Karpas-422 (cell line): ENCODE measurements around the gene STH. TPM values are rescaled to one million over a fixed set of nuclear protein-coding genes. Genes with fewer than 3 reads are reported as not detected.

Experiments used
- DNase-seq: peaks from one replicate; pipeline ENCODE4 v3.0.0-alpha.2; 2015
- H2AFZ ChIP-seq: fragments of 200-600 bp; sonication (generic); 2 replicates; pipeline ENCODE4 v1.6.1; 2014; ENCODE audit warnings: antibody characterized with exemption, low read length, mixed read lengths
- H3K27ac ChIP-seq: fragments of 200-600 bp; sonication (generic); 2 replicates; pipeline ENCODE4 v1.5.1; 2014; ENCODE audit warnings: mild to moderate bottlenecking, low read length, moderate library complexity
- H3K27me3 ChIP-seq: fragments of 200-600 bp; sonication (generic); 2 replicates; pipeline ENCODE4 v1.6.1; 2014; ENCODE audit warnings: low read length, mixed read lengths
- H3K36me3 ChIP-seq: fragments of 200-600 bp; sonication (generic); 2 replicates; pipeline ENCODE4 v1.6.1; 2014; ENCODE audit warnings: low read length, mixed read lengths; ENCODE audit not compliant: insufficient read depth
- H3K4me1 ChIP-seq: fragments of 200-600 bp; sonication (generic); 2 replicates; pipeline ENCODE4 v1.6.1; 2014; ENCODE audit warnings: mild to moderate bottlenecking, low read length, mixed read lengths
- H3K4me2 ChIP-seq: fragments of 200-600 bp; sonication (generic); 2 replicates; pipeline ENCODE4 v1.6.1; 2014; ENCODE audit warnings: low read length, low read depth, mild to moderate bottlenecking; ENCODE audit not compliant: poor library complexity, severe bottlenecking
- H3K4me3 ChIP-seq: fragments of 200-600 bp; sonication (generic); 2 replicates; pipeline ENCODE4 v1.5.1; 2014; ENCODE audit warnings: mild to moderate bottlenecking, antibody characterized with exemption, low read length, mixed read lengths
- H3K79me2 ChIP-seq: fragments of 200-600 bp; sonication (generic); 2 replicates; pipeline ENCODE4 v1.6.1; 2014; ENCODE audit warnings: mild to moderate bottlenecking, low read length, mixed read lengths
- H3K9ac ChIP-seq: fragments of 200-600 bp; sonication (generic); 2 replicates; pipeline ENCODE4 v1.6.0; 2014; ENCODE audit warnings: low read length
- H3K9me2 ChIP-seq: fragments of 200-600 bp; sonication (generic), shearing (Covaris generic); replicated peaks from 2 replicates; pipeline ENCODE4 v1.6.0; 2014; ENCODE audit warnings: mild to moderate bottlenecking, low read length, moderate library complexity; ENCODE audit not compliant: insufficient read depth
- H3K9me3 ChIP-seq: fragments of 300-700, 200-600 bp; sonication (generic); 2 replicates; pipeline ENCODE4 v1.6.1; 2014; ENCODE audit warnings: low read length, mixed read lengths
- H4K20me1 ChIP-seq: fragments of 200-600 bp; sonication (generic); 2 replicates; pipeline ENCODE4 v1.6.1; 2014; ENCODE audit warnings: mild to moderate bottlenecking, antibody characterized with exemption, low read length, low read depth; ENCODE audit not compliant: insufficient read depth
- total RNA-seq: library from RNA; depleted of rRNA; stranded (reverse); fragments of >200 nt; shearing (Covaris generic); gene quantifications from 2 replicates; pipeline ENCODE4 v1.2.3, GENCODE V29; 2014; ENCODE audit warnings: low replicate concordance

The STH gene
- total RNA-seq, 1 experiment from 2014 or later, result not detected

GRCh38 chr17:45976391-45976754, 22.7 kb upstream of the STH start:
- Histone ChIP-seq H3K9ac (no peak overlapping the region), H3K79me2 (no peaks in the 10 kb centered on the region), H3K4me2 (peak overlapping the region; percentile 54), H3K4me1 (peaks cover 29% of the 10 kb centered on the region), H3K9me3 (no peaks in the 10 kb centered on the region), H3K4me3 (0 out of 2 replicates have a peak overlapping the region, but pooled peaks have one; percentile 56), H2AFZ (no peak overlapping the region), H3K36me3 (no peaks in the 10 kb centered on the region), H3K9me2 (no peaks in the 10 kb centered on the region), H3K27me3 (no peaks in the 10 kb centered on the region), H3K27ac (no peak overlapping the region), H4K20me1 (no peaks in the 10 kb centered on the region; the same call in 1 of the 2 replicates)
- no peak for DNase-seq

- H3K4me3 ChIP-seq, result no peak overlapping the region
- H3K4me2 ChIP-seq, result no peak overlapping the region
- no peaks in the 10 kb centered on the region for H3K9me3 ChIP-seq
- no peaks in the 10 kb centered on the region for H3K9me2 ChIP-seq
- H3K27ac ChIP-seq, result no peak overlapping the region
- no peak for DNase-seq
- no peaks in the 10 kb centered on the region for H3K36me3 ChIP-seq
- H3K79me2 ChIP-seq, result no peaks in the 10 kb centered on the region
- no peaks in the 10 kb centered on the region for H3K27me3 ChIP-seq
- H4K20me1 ChIP-seq, result no peaks in the 10 kb centered on the region; the same call in 1 of the 2 replicates
- H2AFZ ChIP-seq, result no peak overlapping the region
- H3K4me1 ChIP-seq, result peaks cover 29% of the 10 kb centered on the region
- H3K9ac ChIP-seq, result no peak overlapping the region
These were observed 22.1 kb upstream of the STH start for GRCh38 chr17:45976755-45977505.

GRCh38 chr17:45977506-45977824, 21.6 kb upstream of the STH start:
- Histone ChIP-seq H2AFZ (no peak overlapping the region), H3K4me1 (peaks cover 29% of the 10 kb centered on the region), H3K79me2 (no peaks in the 10 kb centered on the region), H3K4me2 (no peak overlapping the region), H3K4me3 (no peak overlapping the region), H4K20me1 (no peaks in the 10 kb centered on the region; the same call in 1 of the 2 replicates), H3K9me2 (no peaks in the 10 kb centered on the region), H3K9me3 (no peaks in the 10 kb centered on the region), H3K9ac (no peak overlapping the region), H3K27me3 (no peaks in the 10 kb centered on the region), H3K36me3 (no peaks in the 10 kb centered on the region), H3K27ac (no peak overlapping the region)
- DNase-seq, result no peak

GRCh38 chr17:45977976-45978626, 20.9 kb upstream of the STH start:
- Histone ChIP-seq H3K27ac (no peak overlapping the region), H3K9ac (no peak overlapping the region), H3K4me2 (no peak overlapping the region), H3K9me2 (no peaks in the 10 kb centered on the region), H3K27me3 (no peaks in the 10 kb centered on the region), H3K4me3 (no peak overlapping the region), H4K20me1 (no peaks in the 10 kb centered on the region; the same call in 1 of the 2 replicates), H2AFZ (no peak overlapping the region), H3K4me1 (peaks cover 29% of the 10 kb centered on the region), H3K36me3 (no peaks in the 10 kb centered on the region), H3K9me3 (no peaks in the 10 kb centered on the region), H3K79me2 (no peaks in the 10 kb centered on the region)
- DNase-seq, result no peak

GRCh38 chr17:45979137-45979536, 19.9 kb upstream of the STH start:
- H3K36me3 ChIP-seq, result no peaks in the 10 kb centered on the region
- H3K9me3 ChIP-seq, result no peaks in the 10 kb centered on the region
- no peak for DNase-seq
- no peak overlapping the region for H2AFZ ChIP-seq
- H3K4me2 ChIP-seq, result no peak overlapping the region
- H3K4me3 ChIP-seq, result no peak overlapping the region
- no peak overlapping the region for H3K27ac ChIP-seq
- H3K79me2 ChIP-seq, result no peaks in the 10 kb centered on the region
- H3K4me1 ChIP-seq, result peaks cover 26% of the 10 kb centered on the region
- H3K27me3 ChIP-seq, result no peaks in the 10 kb centered on the region
- H4K20me1 ChIP-seq, result no peaks in the 10 kb centered on the region; the same call in 1 of the 2 replicates
- H3K9ac ChIP-seq, result no peak overlapping the region
- no peaks in the 10 kb centered on the region for H3K9me2 ChIP-seq

- H3K4me1 ChIP-seq, result peaks cover 9% of the 10 kb centered on the region
- no peaks in the 10 kb centered on the region for H3K79me2 ChIP-seq
- no peak overlapping the region for H3K9ac ChIP-seq
- H3K36me3 ChIP-seq, result no peaks in the 10 kb centered on the region
- no peaks in the 10 kb centered on the region for H3K27me3 ChIP-seq
- no peak overlapping the region for H3K4me3 ChIP-seq
- H3K9me2 ChIP-seq, result no peaks in the 10 kb centered on the region
- no peak overlapping the region for H3K27ac ChIP-seq
- H2AFZ ChIP-seq, result no peak overlapping the region
- no peaks in the 10 kb centered on the region; the same call in 1 of the 2 replicates for H4K20me1 ChIP-seq
- H3K4me2 ChIP-seq, result no peak overlapping the region
- H3K9me3 ChIP-seq, result no peaks in the 10 kb centered on the region
- no peak for DNase-seq
These were observed 18.2 kb upstream of the STH start for GRCh38 chr17:45980855-45981254.

GRCh38 chr17:45981306-45981705, 17.7 kb upstream of the STH start:
- no peak overlapping the region for H3K4me2 ChIP-seq
- no peaks in the 10 kb centered on the region for H3K79me2 ChIP-seq
- no peak overlapping the region for H3K4me3 ChIP-seq
- DNase-seq, result no peak
- H4K20me1 ChIP-seq, result no peaks in the 10 kb centered on the region; the same call in 1 of the 2 replicates
- H3K9me2 ChIP-seq, result no peaks in the 10 kb centered on the region
- no peaks in the 10 kb centered on the region for H3K27me3 ChIP-seq
- peaks cover 4% of the 10 kb centered on the region for H3K4me1 ChIP-seq
- H3K27ac ChIP-seq, result no peak overlapping the region
- H3K9me3 ChIP-seq, result no peaks in the 10 kb centered on the region
- H2AFZ ChIP-seq, result no peak overlapping the region
- no peaks in the 10 kb centered on the region for H3K36me3 ChIP-seq
- no peak overlapping the region for H3K9ac ChIP-seq

- Histone ChIP-seq H4K20me1 (no peaks in the 10 kb centered on the region), H3K36me3 (no peaks in the 10 kb centered on the region), H3K4me3 (no peak overlapping the region), H3K79me2 (no peaks in the 10 kb centered on the region), H3K9me2 (no peaks in the 10 kb centered on the region), H3K27me3 (no peaks in the 10 kb centered on the region), H3K27ac (no peak overlapping the region), H3K4me1 (no peaks in the 10 kb centered on the region), H3K4me2 (no peak overlapping the region), H3K9me3 (no peaks in the 10 kb centered on the region), H2AFZ (no peak overlapping the region), H3K9ac (no peak overlapping the region)
- no peak for DNase-seq
These were observed 16.0 kb upstream of the STH start for GRCh38 chr17:45982791-45983613.
